ENCODE results near the gene MBD4. TPM values are rescaled to one million over a fixed set of nuclear protein-coding genes. Genes with fewer than 3 reads are reported as not detected.

Gene MBD4
- total RNA-seq, 1 donor from 2014 or later = 18.8 TPM

DNA sequence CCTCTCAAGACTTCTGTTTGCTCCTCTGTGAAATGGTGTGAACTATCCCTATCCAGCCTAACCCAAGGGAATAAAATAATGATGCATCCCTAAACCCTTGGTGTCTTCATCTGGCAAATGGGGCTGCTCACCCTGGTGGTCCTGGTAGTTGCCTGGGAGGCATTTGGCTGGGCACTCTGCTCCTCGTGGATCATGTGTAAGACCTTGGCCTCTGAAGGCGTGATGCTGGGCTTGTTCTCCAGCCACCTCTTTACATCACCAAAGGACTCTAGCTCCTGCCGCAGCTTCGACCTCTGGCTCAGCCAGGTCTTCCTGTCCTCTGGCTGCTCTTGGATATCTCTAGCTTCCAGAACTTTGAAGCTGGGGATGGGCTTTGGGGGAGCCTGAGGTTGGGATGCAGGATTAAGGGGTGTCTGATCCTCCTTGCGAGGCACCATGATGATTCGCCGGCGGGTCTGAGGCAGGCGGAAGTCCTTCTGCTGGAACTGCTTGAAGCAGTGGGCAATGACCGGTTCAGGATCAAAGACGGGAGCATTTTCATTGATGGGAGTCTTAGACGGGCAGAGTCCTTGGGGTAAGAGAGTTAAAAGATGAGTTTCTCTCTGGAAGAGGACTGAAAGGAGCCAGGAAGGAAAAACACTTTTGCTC is 18.4 kb downstream of the MBD4 start:
- no peak overlapping the region for H3K4me3 ChIP-seq
- DNase-seq = no peak
- intact Hi-C loops (cut with micrococcal nuclease) = no loop called here

DNA sequence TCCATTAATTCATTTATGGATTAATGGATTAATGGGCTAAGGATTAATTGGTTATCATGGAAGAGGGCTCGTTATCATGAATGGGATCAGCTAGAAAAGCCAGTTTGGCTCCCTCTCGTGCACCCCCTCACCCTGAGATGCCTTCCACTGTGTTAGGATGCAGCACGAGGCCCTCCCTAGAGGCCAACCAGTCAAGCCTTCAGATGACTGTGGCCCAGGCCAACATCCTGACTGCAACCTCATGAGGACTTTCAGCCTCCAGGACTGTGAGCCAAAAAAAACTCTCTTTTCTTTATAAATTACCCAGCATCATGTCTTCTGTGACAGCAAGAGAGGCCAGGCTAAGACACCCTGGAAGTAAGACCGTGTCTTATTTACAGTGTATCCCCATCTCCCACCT is 20.3 kb downstream of the MBD4 start:
- intact Hi-C loops (cut with micrococcal nuclease) = no loop called here

More for the DNA sequence above, 18.4 kb downstream of the MBD4 start:
- H3K27ac ChIP-seq (replicated peaks) = no peak overlapping the region
- no peaks in the 10 kb centered on the region for H3K36me3 ChIP-seq
- TF ChIP-seq, protein P1, sequence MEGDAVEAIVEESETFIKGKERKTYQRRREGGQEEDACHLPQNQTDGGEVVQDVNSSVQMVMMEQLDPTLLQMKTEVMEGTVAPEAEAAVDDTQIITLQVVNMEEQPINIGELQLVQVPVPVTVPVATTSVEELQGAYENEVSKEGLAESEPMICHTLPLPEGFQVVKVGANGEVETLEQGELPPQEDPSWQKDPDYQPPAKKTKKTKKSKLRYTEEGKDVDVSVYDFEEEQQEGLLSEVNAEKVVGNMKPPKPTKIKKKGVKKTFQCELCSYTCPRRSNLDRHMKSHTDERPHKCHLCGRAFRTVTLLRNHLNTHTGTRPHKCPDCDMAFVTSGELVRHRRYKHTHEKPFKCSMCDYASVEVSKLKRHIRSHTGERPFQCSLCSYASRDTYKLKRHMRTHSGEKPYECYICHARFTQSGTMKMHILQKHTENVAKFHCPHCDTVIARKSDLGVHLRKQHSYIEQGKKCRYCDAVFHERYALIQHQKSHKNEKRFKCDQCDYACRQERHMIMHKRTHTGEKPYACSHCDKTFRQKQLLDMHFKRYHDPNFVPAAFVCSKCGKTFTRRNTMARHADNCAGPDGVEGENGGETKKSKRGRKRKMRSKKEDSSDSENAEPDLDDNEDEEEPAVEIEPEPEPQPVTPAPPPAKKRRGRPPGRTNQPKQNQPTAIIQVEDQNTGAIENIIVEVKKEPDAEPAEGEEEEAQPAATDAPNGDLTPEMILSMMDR (IDR thresholded peaks at IDR 0.05; ENCODE audit: borderline replicate concordance) = no peak
- H3K9me3 ChIP-seq (replicated peaks) = no peaks in the 10 kb centered on the region
- no peaks in the 10 kb centered on the region for H3K27me3 ChIP-seq (ENCODE audit: low read depth)
- peaks cover 16% of the 10 kb centered on the region for H3K4me1 ChIP-seq

DNA sequence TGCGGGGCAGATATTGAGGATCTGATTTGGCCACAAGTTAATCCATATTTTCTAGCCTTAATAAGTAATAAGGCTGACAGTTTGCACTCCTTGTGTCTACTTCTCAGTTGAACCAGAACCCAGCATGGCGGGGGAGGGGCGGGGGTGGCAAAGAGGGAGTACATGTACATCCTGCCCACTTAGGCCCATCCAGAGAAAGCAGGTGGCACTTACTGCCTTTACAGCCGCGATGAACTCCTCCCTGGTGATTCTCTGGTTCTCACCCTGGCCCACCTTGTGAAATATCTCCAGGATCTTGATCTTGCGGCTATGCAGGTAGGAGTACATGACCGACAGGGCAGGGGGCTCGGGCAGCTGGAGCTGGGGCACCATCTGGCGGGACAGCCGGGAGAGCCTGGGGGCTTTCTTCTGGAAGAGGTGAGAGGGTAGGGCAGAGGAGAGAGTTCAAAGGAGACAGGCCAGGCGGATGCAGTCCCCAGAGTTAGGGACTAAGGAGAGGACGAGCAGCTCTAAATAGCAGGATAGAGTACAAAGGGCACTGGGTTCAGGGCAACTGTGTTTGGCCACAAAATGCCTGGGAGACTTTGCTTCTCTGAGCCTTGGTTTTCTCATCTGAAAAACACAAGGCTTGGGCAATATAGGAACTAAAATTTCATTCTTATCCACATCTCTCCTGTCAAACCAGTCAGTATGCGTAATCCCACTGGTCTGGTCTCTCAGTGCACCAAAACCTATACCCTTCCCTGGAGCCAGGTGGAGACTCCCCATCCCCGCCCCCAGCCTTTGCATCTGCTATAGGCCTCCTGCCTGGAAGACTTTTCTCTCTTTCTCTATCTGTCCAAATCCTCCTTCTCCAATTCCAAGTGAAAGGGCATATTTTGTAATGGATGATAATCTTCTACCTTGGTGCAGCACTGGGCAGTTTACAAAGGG is 21.4 kb downstream of the MBD4 start:
- Histone ChIP-seq H3K4me3 (no peak overlapping the region), H3K4me1 (peaks cover 27% of the 10 kb centered on the region), H3K36me3 (no peaks in the 10 kb centered on the region), H3K27ac (replicated peaks) (peak overlapping the region; percentile 40), H3K9me3 (replicated peaks) (no peaks in the 10 kb centered on the region), H3K27me3 (ENCODE audit: low read depth) (no peaks in the 10 kb centered on the region)
- DNase-seq = no peak
- TF ChIP-seq, protein P1 (IDR thresholded peaks at IDR 0.05; ENCODE audit: borderline replicate concordance) = no peak
- intact Hi-C loops (cut with micrococcal nuclease) = no loop called here

More for the DNA sequence above, 20.3 kb downstream of the MBD4 start:
- no peaks in the 10 kb centered on the region for H3K9me3 ChIP-seq (replicated peaks)
- TF ChIP-seq, protein P1 (IDR thresholded peaks at IDR 0.05; ENCODE audit: borderline replicate concordance) = no peak
- no peak for DNase-seq
- no peak overlapping the region for H3K4me3 ChIP-seq
- peaks cover 16% of the 10 kb centered on the region for H3K4me1 ChIP-seq
- no peak overlapping the region for H3K27ac ChIP-seq (replicated peaks)
- no peaks in the 10 kb centered on the region for H3K36me3 ChIP-seq
- no peaks in the 10 kb centered on the region for H3K27me3 ChIP-seq (ENCODE audit: low read depth)

DNA sequence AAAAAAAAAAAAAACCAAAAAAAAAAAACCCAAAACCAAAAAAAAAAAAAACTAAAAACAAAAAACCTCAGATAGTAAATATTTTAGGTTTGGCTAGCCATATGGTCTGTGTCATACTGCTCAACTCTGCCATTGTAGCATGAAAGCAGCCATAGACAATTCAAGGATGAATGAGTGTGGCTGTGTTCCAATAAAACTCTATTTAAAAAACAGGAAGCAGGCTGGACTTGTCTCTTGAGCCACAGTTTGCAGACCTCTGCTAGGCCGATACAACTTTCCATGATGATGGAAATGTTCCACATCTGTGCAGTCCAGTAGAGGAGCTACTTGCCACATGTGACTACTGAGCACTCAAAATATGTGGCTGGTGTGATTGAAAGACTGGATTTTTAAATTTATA is 22.4 kb downstream of the MBD4 start:
- Histone ChIP-seq H3K9me3 (replicated peaks) (no peaks in the 10 kb centered on the region), H3K36me3 (no peaks in the 10 kb centered on the region), H3K4me1 (peaks cover 28% of the 10 kb centered on the region), H3K27ac (replicated peaks) (peak overlapping the region; percentile 40), H3K4me3 (no peak overlapping the region), H3K27me3 (ENCODE audit: low read depth) (no peaks in the 10 kb centered on the region)
- TF ChIP-seq, protein P1 (IDR thresholded peaks at IDR 0.05; ENCODE audit: borderline replicate concordance) = no peak
- intact Hi-C loops (cut with micrococcal nuclease) = no loop called here
- DNase-seq = no peak

DNA sequence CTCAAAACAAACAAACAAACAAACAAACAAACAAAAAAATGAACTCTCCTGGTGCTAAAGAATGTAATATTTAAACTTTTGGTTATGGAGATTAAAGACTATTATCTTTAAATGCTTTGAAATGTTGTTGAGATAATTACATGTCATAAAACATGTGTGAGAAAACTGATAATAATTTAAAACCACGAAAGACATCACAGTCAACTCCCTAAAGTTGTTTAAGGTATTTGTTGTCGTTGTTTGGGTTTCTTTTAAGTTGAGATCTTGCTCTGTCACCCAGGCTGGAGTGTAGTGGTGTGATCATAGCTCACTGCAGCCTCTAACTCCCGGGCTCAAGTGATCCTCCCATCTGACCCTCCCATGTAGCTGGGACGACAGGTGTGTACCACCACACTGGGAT is 23.3 kb downstream of the MBD4 start:
- no peak overlapping the region for H3K27ac ChIP-seq (replicated peaks)
- H3K4me3 ChIP-seq = no peak overlapping the region
- H3K36me3 ChIP-seq = no peaks in the 10 kb centered on the region
- DNase-seq = no peak
- TF ChIP-seq, protein P1 (IDR thresholded peaks at IDR 0.05; ENCODE audit: borderline replicate concordance) = no peak
- H3K4me1 ChIP-seq = peaks cover 28% of the 10 kb centered on the region
- no peaks in the 10 kb centered on the region for H3K9me3 ChIP-seq (replicated peaks)
- intact Hi-C loops (cut with micrococcal nuclease) = no loop called here
- no peaks in the 10 kb centered on the region for H3K27me3 ChIP-seq (ENCODE audit: low read depth)

Data from left ventricle myocardium inferior (tissue), 1 donor.